IPS DF 6.9 (cell line): ENCODE measurements around the gene PSMC5.
A peak's percentile ranks its signal among the peaks of the same experiment; 100 is the strongest.
"Not testable (repeated sequence)": the region's sequence is repeated elsewhere in the genome, so short reads cannot be mapped to it uniquely, and the experiment has no call there.

Source experiments
- DNase-seq: peaks from one replicate; pipeline ENCODE4 v3.0.0-alpha.2; 2013; ENCODE audit warnings: low read depth, low spot score
- H3K27ac ChIP-seq: one replicate; pipeline ENCODE4 v1.5.1; 2013; ENCODE audit warnings: low read length, control low read depth
- H3K27me3 ChIP-seq: 2 replicates; pipeline ENCODE4 v1.6.1; 2013; ENCODE audit warnings: mild to moderate bottlenecking, low read length; ENCODE audit not compliant: control insufficient read depth, insufficient read depth
- H3K36me3 ChIP-seq: 2 replicates; pipeline ENCODE4 v1.6.1; 2013; ENCODE audit warnings: low read length; ENCODE audit not compliant: control insufficient read depth, insufficient read depth
- H3K4me1 ChIP-seq: 2 replicates; pipeline ENCODE4 v1.6.1; 2013; ENCODE audit warnings: low read length; ENCODE audit not compliant: control insufficient read depth, insufficient read depth
- H3K4me3 ChIP-seq: 2 replicates; pipeline ENCODE4 v1.5.1; 2013; ENCODE audit warnings: mild to moderate bottlenecking, low read length
- H3K9me3 ChIP-seq: 2 replicates; pipeline ENCODE4 v1.6.1; 2013; ENCODE audit warnings: low read length, inconsistent platforms; ENCODE audit not compliant: control insufficient read depth, insufficient read depth
- WGBS: extraction: QIAGEN DNeasy Blood & Tissue Kit; methylation state at CpG from one replicate; pipeline ENCODE4 v1.1.7; 2013; ENCODE audit warnings: mixed read lengths, missing lambda C conversion rate; ENCODE audit not compliant: insufficient read length, insufficient coverage; 5-methylcytosine and 5-hydroxymethylcytosine counted together

PSMC5 gene

DNA sequence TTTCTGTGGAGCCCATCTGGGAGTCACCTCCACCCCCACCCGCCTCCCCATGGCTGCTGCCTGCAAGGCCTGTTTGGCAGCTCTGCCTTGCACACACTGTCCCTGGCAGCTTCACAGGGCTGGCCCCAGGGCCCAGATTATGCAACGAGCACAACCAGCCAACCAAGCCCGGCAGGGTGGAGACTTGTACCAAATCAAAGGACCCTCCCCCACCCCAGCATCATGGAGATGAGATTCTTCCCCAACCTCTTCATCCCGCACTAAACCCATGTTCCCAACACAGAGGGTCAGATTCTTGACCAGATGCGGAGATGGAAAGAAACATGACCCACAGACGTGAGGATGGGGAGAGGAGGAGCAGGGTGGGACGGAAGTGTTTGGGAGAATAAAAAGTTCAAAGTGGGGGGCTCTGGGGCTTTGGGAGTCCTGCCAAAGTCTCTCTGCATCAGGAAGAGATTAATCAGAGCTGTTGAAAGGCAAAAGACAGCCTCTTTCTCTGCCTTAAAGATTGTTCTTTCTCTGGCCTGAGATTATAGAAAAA is 11.5 kb downstream of the PSMC5 start:
- Histone ChIP-seq H3K9me3 (no peaks in the 10 kb centered on the region), H3K27me3 (no peaks in the 10 kb centered on the region), H3K4me1 (peaks cover 5% of the 10 kb centered on the region), H3K36me3 (peaks cover 5% of the 10 kb centered on the region), H3K27ac (no peak overlapping the region), H3K4me3 (no peak overlapping the region)
- DNase-seq, result no peak
- WGBS, result no CpG with 5 or more reads among the region's 7 CpGs

DNA sequence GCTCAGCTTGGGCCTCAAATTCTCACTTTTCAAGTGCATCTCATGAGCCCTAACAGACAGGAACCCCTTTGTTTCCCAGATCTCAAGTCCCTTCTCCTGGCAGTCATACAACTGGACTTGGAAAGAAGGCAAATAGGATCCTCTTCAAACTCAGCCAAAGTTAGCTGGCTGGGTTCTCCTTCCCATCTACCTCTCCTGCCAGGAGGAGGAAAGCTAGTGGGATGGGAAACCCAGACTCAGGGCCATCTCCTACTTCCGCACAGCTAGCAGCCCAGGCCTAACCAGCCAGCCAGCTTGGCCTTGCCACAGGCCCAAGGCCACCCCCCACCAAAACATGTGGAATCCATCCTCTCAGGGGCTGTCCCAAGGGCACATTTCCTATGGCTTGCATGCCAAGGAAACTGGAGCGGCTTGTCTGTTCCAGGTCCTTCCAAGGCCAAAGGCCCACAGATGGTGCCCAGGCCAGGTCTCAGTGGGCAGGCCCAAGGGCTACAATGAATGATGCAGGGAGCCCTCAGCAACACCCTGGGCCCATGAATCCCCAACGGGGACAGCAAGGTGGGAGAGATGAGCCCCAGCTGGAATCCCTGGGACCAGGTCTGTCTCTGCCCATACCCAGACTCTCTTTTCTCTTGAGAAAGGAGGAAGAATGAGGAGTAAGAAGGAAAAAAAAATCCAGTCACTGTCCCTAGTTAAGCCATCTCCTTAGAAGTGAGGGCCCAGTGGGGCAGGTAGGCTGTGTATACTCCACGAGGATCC is 13.5 kb downstream of the PSMC5 start:
- H3K4me1 ChIP-seq, result peaks cover 5% of the 10 kb centered on the region
- no peak for DNase-seq
- no peak overlapping the region for H3K4me3 ChIP-seq
- H3K27me3 ChIP-seq, result no peaks in the 10 kb centered on the region
- no peak overlapping the region for H3K27ac ChIP-seq
- WGBS, result no CpG with 5 or more reads among the region's 4 CpGs
- H3K36me3 ChIP-seq, result no peaks in the 10 kb centered on the region; the same call in none of the 2 replicates
- no peaks in the 10 kb centered on the region for H3K9me3 ChIP-seq

DNA sequence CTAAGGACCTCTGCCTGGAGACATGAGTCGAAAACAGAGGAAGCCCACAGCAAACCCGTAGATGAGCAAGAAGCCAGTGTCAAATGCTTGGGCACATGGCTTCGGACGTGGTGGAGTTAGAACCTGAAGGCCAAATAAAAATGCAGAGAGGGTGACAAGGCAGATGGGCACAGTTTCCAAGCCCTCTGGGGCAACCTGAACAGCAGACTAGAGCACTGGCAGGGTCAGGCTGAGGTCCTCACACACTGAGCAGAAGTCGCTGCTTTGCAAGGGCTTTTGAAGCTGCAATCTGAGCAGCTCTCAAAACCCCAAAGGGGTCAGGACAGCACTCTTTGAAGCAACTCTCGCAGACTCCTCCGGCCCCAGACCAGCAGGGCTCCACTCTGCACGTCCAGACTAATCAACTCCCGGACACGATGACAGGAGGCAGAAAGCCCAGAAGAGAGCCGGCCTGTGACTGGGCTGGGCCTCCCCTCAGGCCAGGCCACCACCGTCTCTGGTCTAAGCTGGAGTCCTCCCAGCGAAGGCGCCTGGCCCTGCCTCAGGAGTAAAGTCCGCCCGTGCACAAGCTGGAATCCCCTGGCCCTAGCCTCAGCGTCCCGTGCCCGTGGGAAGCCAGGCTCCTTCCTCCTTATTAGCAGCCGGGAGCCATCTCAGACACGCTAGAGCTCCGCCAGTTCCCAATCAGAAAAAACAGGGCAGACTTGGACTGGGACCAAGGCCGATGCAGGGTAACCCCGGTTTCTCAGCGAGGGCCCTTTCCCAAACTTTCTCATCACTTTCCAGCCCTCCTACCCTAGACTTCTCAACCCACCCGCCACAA is 14.3 kb downstream of the PSMC5 start:
- H3K27me3 ChIP-seq, result no peaks in the 10 kb centered on the region
- H3K27ac ChIP-seq, result no peak overlapping the region
- H3K4me3 ChIP-seq, result peak overlapping the region; percentile 80
- H3K36me3 ChIP-seq, result no peaks in the 10 kb centered on the region; the same call in none of the 2 replicates
- DNase-seq, result no peak
- no CpG with 5 or more reads among the region's 26 CpGs for WGBS
- no peaks in the 10 kb centered on the region for H3K9me3 ChIP-seq
- H3K4me1 ChIP-seq, result peaks cover 5% of the 10 kb centered on the region

DNA sequence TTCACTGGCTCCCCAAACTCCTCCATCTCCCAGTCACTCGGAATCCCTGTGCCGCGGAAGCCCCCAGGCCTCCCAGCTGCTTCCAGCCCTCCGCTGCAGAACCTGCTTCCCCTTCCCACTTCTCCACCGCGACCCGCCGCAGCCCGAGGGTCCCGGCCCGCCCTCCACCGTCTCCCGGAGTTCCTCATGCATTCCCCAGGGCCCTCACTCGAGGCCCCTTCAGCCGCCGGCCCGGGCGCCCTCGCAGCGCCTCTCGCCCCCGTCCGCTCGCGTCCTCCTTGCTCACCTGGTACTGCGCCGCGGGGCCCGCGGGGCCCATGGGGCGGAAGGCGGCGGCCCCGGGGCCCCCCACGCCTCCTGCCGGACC is 14.9 kb downstream of the PSMC5 start:
- no peak for DNase-seq
- peaks cover 5% of the 10 kb centered on the region for H3K4me1 ChIP-seq

DNA sequence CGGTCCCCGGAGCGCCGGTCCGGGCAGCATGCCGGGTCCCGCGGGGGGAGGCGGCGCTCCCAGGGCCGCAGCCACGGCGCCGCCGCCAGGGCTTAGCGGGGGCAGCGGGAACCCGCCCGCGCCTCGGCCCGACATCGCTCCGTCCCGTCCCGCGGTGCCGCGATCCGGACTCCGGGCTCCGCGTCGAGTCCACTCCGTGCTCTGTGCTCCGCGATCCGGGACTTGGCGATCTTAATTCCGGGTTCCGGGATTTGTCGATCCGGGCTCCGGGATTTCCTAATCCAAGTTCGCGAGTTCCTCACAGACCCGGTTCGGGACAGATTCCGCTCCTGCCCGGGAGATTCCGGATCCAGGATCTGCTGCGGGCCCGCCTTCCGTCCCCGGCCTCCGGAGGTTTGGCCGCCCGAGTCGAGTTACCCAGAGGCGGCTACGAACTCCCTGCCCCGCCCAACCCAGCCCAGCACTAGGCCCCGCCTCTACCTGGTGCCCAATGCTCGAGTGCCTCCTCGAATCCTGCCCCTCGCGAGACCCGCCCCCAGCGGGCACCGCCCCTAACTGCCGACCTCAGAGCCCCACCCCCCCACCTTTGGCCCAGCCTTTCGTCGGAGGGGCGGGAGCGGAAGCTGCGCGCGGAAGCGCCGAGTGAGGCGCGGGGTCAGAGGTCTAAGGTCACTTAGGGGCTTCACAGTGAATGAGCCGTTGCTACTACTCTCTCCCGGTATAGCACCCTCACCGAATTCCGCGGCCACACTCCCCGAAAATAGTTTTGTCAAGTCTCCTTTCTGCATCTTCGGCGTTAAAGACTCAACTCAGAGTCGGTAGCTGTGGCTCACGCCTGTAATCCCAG is 15.5 kb downstream of the PSMC5 start, which contains the start of gene SMARCD2:
Gene SMARCD2, minus strand, starts transcription at position 146 of the 847 bp plus-strand sequence. Its CDS starts 11 bp downstream, at position 135.
- H3K4me3 ChIP-seq, result peak within 1 kb of the TSS; percentile 80
- no CpG with 5 or more reads among the region's 92 CpGs for WGBS
- DNase-seq, result peak; percentile 96
- H3K4me1 ChIP-seq, result peaks cover 5% of the 10 kb centered on the region
- H3K27ac ChIP-seq, result no peak within 1 kb of the TSS
- H3K36me3 ChIP-seq, result no peaks in the 10 kb centered on the region
- no peaks in the 10 kb centered on the region for H3K9me3 ChIP-seq
- H3K27me3 ChIP-seq, result no peaks in the 10 kb centered on the region; the same call in 1 of the 2 replicates

More for the DNA sequence above, 14.9 kb downstream of the PSMC5 start:
- Histone ChIP-seq H3K4me3 (peak overlapping the region; percentile 80), H3K27ac (no peak overlapping the region), H3K27me3 (no peaks in the 10 kb centered on the region), H3K36me3 (no peaks in the 10 kb centered on the region; the same call in none of the 2 replicates), H3K9me3 (no peaks in the 10 kb centered on the region)
- no CpG with 5 or more reads among the region's 36 CpGs for WGBS

DNA sequence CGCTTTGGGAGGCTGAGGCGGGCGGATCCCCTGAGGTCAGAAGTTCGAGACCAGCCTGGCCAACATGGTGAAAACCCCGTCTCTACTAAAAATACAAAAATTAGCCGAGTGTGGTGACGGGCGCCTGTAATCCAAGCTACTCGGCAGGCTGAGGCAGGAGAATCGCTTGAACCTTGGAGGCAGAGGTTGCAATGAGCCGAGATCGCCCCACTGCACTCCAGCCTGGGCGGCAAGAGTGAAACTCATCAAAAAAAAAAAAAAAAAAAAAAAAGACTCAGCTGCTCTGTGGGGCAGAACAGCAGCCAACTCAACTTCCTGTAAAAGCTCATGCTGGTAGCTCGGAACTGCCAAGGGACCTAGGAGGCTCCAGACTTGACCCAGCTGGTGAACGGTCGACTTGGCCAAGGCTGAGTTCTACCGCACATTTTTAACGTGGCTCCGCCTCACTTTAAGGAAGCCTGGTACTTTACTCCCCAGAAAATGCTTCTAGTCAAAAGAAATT is 16.2 kb downstream of the PSMC5 start:
- H3K27ac ChIP-seq, H3K9me3 ChIP-seq, H3K4me1 ChIP-seq, H3K36me3 ChIP-seq, DNase-seq, H3K27me3 ChIP-seq: not testable (repeated sequence)
- peak overlapping the region; percentile 80; the same call in 1 of the 2 replicates for H3K4me3 ChIP-seq
- WGBS, result no CpG with 5 or more reads among the region's 19 CpGs

DNA sequence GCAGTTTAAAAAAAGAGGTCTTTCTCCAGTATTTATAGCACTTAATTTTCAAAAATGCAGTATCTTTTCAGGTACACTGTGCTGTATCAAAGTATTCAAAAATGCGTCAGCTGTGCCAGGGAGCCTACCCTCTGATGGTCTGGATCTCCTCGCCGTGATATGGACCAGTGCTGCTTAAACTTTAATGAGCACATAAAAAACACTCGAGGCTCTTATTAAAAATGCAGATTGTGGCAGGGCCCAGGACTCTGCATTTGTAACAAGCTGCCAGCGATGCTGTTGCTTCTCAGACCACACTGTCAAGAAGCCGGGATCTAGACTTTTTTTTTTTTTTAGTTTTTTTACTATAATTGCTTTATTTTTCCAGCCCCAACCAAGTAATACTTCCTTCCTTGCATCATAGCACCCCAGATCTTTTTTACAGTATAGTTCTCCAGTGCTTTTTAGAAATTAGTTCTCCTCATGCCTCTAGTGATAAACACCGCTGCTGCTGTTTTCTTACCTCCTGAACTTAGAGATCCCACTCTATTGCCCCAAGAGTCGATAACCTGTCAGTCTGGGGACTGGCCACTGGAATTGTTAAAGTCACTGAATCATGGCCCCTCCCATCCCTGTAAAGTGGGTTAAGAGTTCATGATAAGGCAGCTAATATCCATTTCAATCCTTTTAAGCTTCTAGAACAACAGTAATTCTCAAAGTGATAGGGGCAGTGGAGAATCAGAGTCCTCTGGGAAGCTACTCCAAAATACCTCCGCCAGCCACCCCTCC is 16.9 kb downstream of the PSMC5 start:
- Histone ChIP-seq H3K4me3 (no peak overlapping the region), H3K27me3 (peaks cover 2% of the 10 kb centered on the region; the same call in 1 of the 2 replicates), H3K27ac (no peak overlapping the region), H3K9me3 (no peaks in the 10 kb centered on the region), H3K4me1 (peaks cover 3% of the 10 kb centered on the region), H3K36me3 (no peaks in the 10 kb centered on the region)
- no CpG with 5 or more reads among the region's 9 CpGs for WGBS
- DNase-seq, result no peak

DNA sequence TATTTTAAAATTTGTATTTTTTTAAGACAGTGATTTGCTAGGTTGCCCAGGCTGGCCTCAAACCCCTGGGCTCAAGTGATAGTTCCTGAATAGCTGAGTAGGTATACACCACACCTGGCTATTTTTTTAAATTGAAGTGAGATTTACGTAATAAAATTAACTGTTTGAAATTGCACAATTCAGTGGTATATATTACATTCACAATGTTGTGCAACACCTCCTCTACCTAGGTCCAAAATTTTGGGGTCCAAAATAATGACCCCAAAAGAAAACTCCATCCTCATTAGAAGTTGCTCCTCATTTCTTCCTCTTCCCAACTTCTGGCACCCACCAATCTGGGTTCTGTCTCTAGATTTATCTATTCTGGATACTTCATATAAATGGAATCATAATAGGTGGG is 18.3 kb downstream of the PSMC5 start:
- H3K9me3 ChIP-seq, result no peaks in the 10 kb centered on the region
- H3K27ac ChIP-seq, result no peak overlapping the region
- DNase-seq, result no peak
- peaks cover 3% of the 10 kb centered on the region for H3K4me1 ChIP-seq
- H3K36me3 ChIP-seq, result no peaks in the 10 kb centered on the region
- WGBS, result no CpG with 5 or more reads among the region's 1 CpG
- H3K27me3 ChIP-seq, result peaks cover 2% of the 10 kb centered on the region; the same call in 1 of the 2 replicates
- no peak overlapping the region for H3K4me3 ChIP-seq

DNA sequence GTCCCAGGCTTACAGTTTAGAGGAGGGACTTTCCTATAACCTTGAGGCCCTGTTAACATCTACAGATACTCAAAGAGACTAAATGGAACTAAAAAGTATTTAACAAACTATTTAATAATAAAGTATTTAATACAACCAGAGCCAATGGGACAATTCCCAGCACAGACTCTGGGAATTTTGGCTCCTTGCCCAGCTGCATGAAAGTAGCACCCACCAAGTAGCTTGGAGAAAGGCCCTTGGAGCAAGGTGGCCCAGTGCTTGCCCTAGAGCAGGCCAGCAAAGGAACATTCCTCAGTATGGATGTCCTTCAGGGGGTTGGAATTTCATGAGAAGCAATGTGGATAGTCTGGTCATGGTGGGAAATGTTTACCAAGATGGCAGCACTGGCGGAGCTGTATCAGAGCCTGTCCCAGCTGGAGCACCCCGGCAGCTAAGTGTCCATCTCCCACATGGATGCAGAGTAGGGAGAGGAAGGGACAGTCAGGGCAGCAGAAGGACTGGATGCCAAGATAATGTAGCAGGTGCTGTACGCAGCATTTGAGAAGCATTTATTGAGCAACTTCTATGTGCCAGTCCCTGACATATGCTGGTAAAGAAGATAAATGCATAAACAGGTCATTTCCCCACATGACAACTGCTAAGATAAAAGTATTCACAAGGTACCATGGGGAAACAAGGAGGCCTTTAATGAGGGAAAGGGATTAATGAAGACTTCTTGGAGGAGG is 20.5 kb downstream of the PSMC5 start:
- no peaks in the 10 kb centered on the region for H3K4me1 ChIP-seq
- no peak overlapping the region for H3K4me3 ChIP-seq
- no peak overlapping the region for H3K27ac ChIP-seq
- WGBS, result no CpG with 5 or more reads among the region's 3 CpGs
- H3K27me3 ChIP-seq, result peaks cover 2% of the 10 kb centered on the region; the same call in 1 of the 2 replicates
- no peaks in the 10 kb centered on the region for H3K36me3 ChIP-seq
- H3K9me3 ChIP-seq, result no peaks in the 10 kb centered on the region
- no peak for DNase-seq
